Stomach (tissue), 4 donors: Measurements from ENCODE around the gene ASAP2.

Experiments used
- POLR2AphosphoS5 ChIP-seq, 3 donors: sonication (generic); formaldehyde crosslinking; IDR thresholded peaks; one replicate each; pipeline ENCODE4 v1.6.1; 2016; ENCODE audit warnings: antibody characterized with exemption in 3 of 3
- TF ChIP-seq, protein P1 (sequence below), 7 experiments: fragments of 450-650 bp in 4 of 7; fragments of 200-600 bp in 3 of 7; sonication (generic) in 3 of 7; IDR thresholded peaks; one replicate each; pipeline ENCODE4 v1.5.1; 2016 to 2019; ENCODE audit warnings: antibody characterized with exemption in 7 of 7, control low read depth in 2 of 7, mild to moderate bottlenecking in 1 of 7

DNA sequence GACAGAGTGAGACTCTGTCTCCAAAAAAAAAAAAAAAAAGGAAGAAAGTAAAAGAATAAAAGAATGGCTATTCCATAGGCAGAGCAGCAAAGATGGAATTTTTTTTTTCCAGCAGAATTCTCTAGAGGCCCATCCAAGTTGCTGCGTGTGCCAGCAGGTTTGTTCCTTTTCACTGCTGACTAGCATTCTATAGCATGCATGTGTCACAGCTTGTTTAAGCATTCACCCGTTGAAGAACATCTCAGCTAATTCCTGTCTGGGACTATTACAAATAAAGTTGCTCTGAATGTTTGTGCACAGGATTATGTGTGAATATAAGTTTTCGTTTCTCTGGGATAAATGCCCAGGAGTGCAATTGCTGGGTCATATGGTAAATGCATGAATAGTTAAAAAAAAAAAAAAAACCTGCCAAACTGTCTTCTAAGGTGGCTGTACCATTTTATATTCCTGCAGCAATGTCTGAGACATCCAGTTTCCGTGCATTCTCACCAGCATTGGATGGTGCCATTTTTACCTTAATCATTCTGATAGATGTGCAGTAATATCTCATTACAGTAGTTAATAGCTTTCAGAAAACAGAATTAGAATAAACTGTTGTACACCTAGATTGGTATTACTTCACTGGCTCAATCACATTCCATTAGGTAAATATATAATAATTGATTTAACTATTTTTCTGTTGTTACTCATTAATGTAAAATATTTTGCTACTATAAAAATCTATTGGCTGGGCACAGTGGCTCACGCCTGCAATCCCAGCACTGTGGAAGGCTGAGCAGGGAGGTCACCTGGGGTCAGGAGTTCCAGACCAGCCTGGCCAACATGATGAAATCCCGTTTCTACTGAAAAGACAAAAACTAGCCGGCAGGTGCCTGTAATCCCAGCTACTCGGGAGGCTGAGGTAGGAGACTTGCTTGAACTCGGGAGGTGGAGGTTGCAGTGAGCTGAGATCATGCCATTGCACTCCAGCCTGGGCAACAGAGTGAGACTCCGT lies 47.5 kb upstream of the ASAP2 start:
- TF ChIP-seq, protein P1, sequence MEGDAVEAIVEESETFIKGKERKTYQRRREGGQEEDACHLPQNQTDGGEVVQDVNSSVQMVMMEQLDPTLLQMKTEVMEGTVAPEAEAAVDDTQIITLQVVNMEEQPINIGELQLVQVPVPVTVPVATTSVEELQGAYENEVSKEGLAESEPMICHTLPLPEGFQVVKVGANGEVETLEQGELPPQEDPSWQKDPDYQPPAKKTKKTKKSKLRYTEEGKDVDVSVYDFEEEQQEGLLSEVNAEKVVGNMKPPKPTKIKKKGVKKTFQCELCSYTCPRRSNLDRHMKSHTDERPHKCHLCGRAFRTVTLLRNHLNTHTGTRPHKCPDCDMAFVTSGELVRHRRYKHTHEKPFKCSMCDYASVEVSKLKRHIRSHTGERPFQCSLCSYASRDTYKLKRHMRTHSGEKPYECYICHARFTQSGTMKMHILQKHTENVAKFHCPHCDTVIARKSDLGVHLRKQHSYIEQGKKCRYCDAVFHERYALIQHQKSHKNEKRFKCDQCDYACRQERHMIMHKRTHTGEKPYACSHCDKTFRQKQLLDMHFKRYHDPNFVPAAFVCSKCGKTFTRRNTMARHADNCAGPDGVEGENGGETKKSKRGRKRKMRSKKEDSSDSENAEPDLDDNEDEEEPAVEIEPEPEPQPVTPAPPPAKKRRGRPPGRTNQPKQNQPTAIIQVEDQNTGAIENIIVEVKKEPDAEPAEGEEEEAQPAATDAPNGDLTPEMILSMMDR (IDR thresholded peaks at IDR 0.05): no peak
- TF ChIP-seq POLR2AphosphoS5 (IDR thresholded peaks at IDR 0.05): no peak
